Measurements from ENCODE around the gene CDK7.

- TF ChIP-seq CTCF (IDR thresholded peaks at IDR 0.05) = no peak
- no peak for TF ChIP-seq POLR2A (IDR thresholded peaks at IDR 0.05)
These were observed 91.7 kb downstream of the CDK7 start for GRCh38 chr5:69326365-69326764.
